ENCODE measurements around the gene EFHC1. TPM values are rescaled to one million over a fixed set of nuclear protein-coding genes. Genes with fewer than 3 reads are reported as not detected.

EFHC1 gene
- total and polyA plus RNA-seq, 2 of the 13 experiments (the other 11 are each of a cell fraction or from before 2014, with no cell fraction given): 23.4 to 29.5 TPM

- POLR2A ChIA-PET: no interaction called here
- FAIRE-seq: no peak
- BruUV-seq (replicated peaks): no TSS peak
These were observed 18.8 kb downstream of the EFHC1 start for GRCh38 chr6:52438926-52439325.

More at GRCh38 chr6:52438926-52439325, 18.8 kb downstream of the EFHC1 start:
- Histone ChIP-seq H3K79me2 (ENCODE audit: insufficient read depth, low read length) (no peaks in the 10 kb centered on the region), H3K4me3 (replicated peaks in 1 of 3; ENCODE audit: insufficient read depth in 1 of 3, low read depth in 2 of 3, low read length in 3 of 3) (no peak overlapping the region), H3K9me3 (ENCODE audit: low read length) (no peaks in the 10 kb centered on the region), H3K36me3 (replicated peaks in 1 of 2; ENCODE audit: control insufficient read depth in 1 of 2, insufficient read depth in 2 of 2, low read length in 2 of 2) (peaks cover 0 to 1% of the 10 kb centered on the region in 2 experiments; a peak in 3 of 5 replicates), H4K20me1 (ENCODE audit: insufficient read depth, low read length) (no peaks in the 10 kb centered on the region), H3K4me1 (ENCODE audit: insufficient read depth, low read length) (no peaks in the 10 kb centered on the region), H3K4me2 (ENCODE audit: low read depth, low read length) (no peak overlapping the region), H2AFZ (ENCODE audit: low read length) (no peak overlapping the region), H3K9ac (ENCODE audit: insufficient read depth, low read depth, low read length) (no peak overlapping the region), H3K27ac (ENCODE audit: extremely low read length, insufficient read depth, low read length) (no peak overlapping the region), H3K27me3 (ENCODE audit: control insufficient read depth in 1 of 2, insufficient read depth in 2 of 2, low read length in 2 of 2) (no peaks in the 10 kb centered on the region)
- in situ Hi-C loops (cut with HindIII; ENCODE audit: extremely low pct_ligation_motif_present, low pct_unique_long_range_greater_than_20kb): no loop called here
- no peak for ATAC-seq
- no peak for DNase-seq (ENCODE audit: low spot score)
- no peak for TF ChIP-seq ZBTB26 (CRISPR knock-in tag; IDR thresholded peaks at IDR 0.05; ENCODE audit: borderline replicate concordance)
- no peak for TF ChIP-seq HNRNPL (IDR thresholded peaks at IDR 0.05; ENCODE audit: low read depth, low read length)
- no peak for TF ChIP-seq RBFOX2 (IDR thresholded peaks at IDR 0.05; ENCODE audit: low read depth, low read length)
- no peak for TF ChIP-seq SCMH1 (CRISPR knock-in tag; IDR thresholded peaks at IDR 0.05; ENCODE audit: borderline replicate concordance)
- TF ChIP-seq SMYD3 (CRISPR knock-in tag; IDR thresholded peaks at IDR 0.05): no peak
- no peak for TF ChIP-seq CCAR2 (optimal IDR thresholded peaks at IDR 0.05; ENCODE audit: low read depth, low read length)
- no peak for TF ChIP-seq IRF1 (CRISPR knock-in tag; IDR thresholded peaks at IDR 0.05; ENCODE audit: low read depth)
- no peak for TF ChIP-seq ZNF501 (CRISPR knock-in tag; IDR thresholded peaks at IDR 0.05)
- TF ChIP-seq KDM2A (CRISPR knock-in tag; IDR thresholded peaks at IDR 0.05; ENCODE audit: borderline replicate concordance, low read depth): no peak
- TF ChIP-seq KDM4B (CRISPR knock-in tag; IDR thresholded peaks at IDR 0.05): no peak
- no peak for TF ChIP-seq POLR2A (IDR thresholded peaks at IDR 0.05; ENCODE audit: insufficient read depth in 1 of 2, low read depth in 2 of 2, low read length in 2 of 2)
- no peak for TF ChIP-seq HNRNPH1 (optimal IDR thresholded peaks at IDR 0.05; ENCODE audit: low read depth, low read length)
- TF ChIP-seq XBP1 (CRISPR knock-in tag; IDR thresholded peaks at IDR 0.05): no peak
- TF ChIP-seq TCF12 (IDR thresholded peaks at IDR 0.05): no peak
- TF ChIP-seq TCF12 (CRISPR knock-in tag; IDR thresholded peaks at IDR 0.05): no peak
- no peak for TF ChIP-seq ONECUT2 (CRISPR knock-in tag; IDR thresholded peaks at IDR 0.05)
- TF ChIP-seq SNAPC4 (CRISPR knock-in tag; IDR thresholded peaks at IDR 0.05): no peak
- TF ChIP-seq MXD1 (CRISPR knock-in tag; IDR thresholded peaks at IDR 0.05): no peak
- CTCF ChIA-PET (ENCODE audit: low intra/inter-chr PET ratio, low total read pairs): no interaction called here
- intact Hi-C loops (cut with micrococcal nuclease; ENCODE audit: unreplicated experiment): no loop called here
- WGBS (ENCODE audit: low lambda C conversion rate): 90% methylated on average over 2 of the region's 2 CpGs
